Astrocyte of the cerebellum (primary cell): Measurements from ENCODE around the gene CD3E.

Experiments
- DNase-seq: peaks from one replicate; pipeline ENCODE4 v3.0.0-alpha.2; 2011; ENCODE audit warnings: low read depth
- H3K4me3 ChIP-seq: 2 replicates; pipeline ENCODE4 v1.5.1; 2011; ENCODE audit warnings: mild to moderate bottlenecking, low read depth, low read length, moderate library complexity
- in situ Hi-C: cut with HindIII; loops from 2 replicates; pipeline ENCODE4 v1.10.0; 2017; ENCODE audit warnings: low sequenced_read_pairs
- TF ChIP-seq, protein P1 (sequence below): IDR thresholded peaks from 2 replicates; pipeline ENCODE4 v1.5.1; 2012; ENCODE audit warnings: low read length, low read depth, moderate library complexity, mild to moderate bottlenecking; ENCODE audit errors: missing control alignments

The CD3E gene

DNA sequence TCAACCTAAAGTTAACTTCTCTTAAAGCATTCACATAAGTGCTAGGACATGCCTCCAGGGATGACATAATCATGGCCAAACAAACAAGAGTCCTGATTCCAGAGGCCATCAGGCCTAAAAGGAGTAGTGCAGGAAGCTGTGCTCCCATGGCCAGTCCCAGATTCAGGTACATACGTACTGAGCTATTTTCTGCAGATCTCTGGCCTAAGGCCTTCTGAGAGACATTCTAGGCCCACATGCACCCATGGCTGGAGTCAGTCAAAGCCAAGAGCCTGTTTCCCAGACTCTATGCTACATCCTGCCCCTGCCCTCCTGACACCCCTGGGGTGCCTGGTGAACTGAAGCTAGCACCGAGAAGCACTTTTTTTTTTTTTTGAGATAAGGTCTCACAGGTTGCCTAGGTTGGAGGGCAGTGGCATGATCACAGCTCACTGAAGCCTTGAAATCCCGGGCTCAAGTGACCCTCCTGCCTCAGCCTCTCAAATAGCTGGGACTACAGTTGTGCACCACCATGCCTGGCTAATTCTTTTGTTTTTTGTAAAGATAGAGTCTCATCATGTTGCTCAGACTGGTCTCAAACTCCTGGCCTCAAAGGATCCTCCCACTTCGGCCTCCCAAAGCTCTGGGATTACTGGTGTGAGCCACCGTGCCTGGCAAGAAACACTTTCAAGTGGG, 37.4 kb downstream of the CD3E start:
- TF ChIP-seq, protein P1, sequence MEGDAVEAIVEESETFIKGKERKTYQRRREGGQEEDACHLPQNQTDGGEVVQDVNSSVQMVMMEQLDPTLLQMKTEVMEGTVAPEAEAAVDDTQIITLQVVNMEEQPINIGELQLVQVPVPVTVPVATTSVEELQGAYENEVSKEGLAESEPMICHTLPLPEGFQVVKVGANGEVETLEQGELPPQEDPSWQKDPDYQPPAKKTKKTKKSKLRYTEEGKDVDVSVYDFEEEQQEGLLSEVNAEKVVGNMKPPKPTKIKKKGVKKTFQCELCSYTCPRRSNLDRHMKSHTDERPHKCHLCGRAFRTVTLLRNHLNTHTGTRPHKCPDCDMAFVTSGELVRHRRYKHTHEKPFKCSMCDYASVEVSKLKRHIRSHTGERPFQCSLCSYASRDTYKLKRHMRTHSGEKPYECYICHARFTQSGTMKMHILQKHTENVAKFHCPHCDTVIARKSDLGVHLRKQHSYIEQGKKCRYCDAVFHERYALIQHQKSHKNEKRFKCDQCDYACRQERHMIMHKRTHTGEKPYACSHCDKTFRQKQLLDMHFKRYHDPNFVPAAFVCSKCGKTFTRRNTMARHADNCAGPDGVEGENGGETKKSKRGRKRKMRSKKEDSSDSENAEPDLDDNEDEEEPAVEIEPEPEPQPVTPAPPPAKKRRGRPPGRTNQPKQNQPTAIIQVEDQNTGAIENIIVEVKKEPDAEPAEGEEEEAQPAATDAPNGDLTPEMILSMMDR, result no peak
- H3K4me3 ChIP-seq, result no peak overlapping the region
- no peak for DNase-seq
- in situ Hi-C loops, result no loop called here

DNA sequence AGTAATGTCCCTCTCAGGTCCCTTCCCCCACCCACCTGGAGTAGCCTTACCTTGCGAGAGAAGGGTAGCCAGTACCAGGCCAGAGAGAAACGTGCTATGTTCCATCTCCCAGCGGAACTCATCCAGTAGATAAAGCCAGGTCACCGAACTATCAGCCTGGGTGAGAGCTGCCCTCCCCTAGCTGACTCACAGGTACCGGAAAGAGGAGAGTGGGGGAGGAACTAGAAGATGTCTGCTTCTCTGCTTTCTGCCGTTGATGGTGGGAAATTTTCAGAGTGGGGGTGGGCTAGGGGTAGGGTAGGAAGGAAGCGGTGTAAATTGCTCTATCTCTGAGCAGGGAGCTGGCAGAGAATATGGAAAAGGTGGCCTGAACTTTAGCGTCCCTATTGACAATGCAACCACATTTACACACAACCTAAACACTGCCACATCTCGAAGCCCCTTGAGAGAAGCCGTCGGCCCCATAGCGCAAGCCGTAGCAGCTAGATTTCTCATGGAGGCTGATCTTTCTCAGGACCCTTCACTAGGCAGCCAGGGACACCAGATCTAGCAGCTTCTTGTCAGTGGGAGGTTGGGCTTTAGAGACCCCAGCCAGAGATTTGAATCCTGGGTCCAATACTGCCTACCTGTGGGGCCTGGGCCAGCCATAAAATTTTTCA, 38.1 kb downstream of the CD3E start, which contains the start of gene CD3D:
Gene CD3D (minus strand): TSS at position 203 of the 659 bp plus-strand sequence. CDS start 98 bp downstream, at position 105.
- no peak for DNase-seq
- H3K4me3 ChIP-seq, result no peak within 1 kb of the TSS
- TF ChIP-seq, protein P1, result no peak
- in situ Hi-C loops, result no loop called here

DNA sequence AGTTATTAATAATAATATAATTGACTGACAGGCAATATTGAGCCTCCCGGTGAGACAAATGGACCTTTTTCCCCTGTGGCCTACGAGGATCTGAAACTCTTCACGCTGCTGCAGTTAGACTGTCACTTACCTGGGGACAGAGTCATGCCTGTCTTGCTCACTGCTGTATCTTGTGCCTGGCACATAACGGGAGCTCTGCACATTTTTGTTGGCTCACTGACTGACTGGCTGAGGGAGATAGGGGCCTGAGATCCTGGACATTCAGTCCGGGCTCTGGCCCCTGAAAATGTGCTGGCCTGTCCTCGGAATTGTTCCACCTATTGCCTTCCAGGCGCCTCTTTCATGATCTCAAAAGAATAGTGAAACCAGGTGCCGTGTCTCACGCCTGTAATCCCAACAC, 38.7 kb downstream of the CD3E start:
- TF ChIP-seq, protein P1, result no peak
- in situ Hi-C loops, result no loop called here
- no peak overlapping the region for H3K4me3 ChIP-seq
- no peak for DNase-seq

DNA sequence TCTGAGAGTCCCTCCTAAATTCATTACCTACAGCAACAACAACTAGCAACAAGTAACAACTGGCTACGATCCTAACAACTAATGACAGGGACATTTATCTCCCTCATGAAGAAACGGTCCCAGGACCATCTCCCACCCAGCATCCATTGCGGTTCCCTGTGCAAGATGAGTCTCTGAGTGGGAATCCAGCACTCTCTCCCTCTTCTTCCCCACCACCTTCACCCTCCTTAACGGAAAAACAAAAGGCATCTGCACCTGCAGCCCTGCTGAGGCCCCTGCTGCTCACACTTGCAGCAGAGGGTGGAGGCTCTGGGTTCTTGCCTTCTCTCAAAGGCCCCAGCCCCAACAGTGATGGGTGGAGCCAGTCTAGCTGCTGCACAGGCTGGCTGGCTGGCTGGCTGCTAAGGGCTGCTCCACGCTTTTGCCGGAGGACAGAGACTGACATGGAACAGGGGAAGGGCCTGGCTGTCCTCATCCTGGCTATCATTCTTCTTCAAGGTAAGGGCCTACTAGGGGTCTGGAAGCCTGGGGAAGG, 39.5 kb downstream of the CD3E start, which contains the start of gene CD3G:
Gene CD3G (plus strand): TSS at position 364 of the 535 bp plus-strand sequence. CDS start 80 bp downstream, at position 444.
- DNase-seq, result no peak
- in situ Hi-C loops, result no loop called here
- TF ChIP-seq, protein P1, result no peak
- H3K4me3 ChIP-seq, result no peak within 1 kb of the TSS

DNA sequence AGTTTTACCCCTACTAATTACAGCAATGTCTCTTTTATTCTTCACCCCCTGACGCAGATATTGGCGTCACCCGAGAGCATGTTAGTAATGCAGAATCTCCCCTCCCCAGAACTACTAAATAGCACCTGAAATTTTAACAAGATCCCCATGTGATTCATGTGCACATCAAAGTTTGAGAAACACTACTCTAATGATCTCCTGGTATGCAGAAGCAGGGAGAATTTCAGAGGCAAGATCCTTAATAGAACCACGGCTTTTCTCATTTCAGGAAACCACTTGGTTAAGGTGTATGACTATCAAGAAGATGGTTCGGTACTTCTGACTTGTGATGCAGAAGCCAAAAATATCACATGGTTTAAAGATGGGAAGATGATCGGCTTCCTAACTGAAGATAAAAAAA, 44.9 kb downstream of the CD3E start:
- in situ Hi-C loops, result no loop called here
- H3K4me3 ChIP-seq, result no peak overlapping the region
- TF ChIP-seq, protein P1, result no peak
- DNase-seq, result no peak

DNA sequence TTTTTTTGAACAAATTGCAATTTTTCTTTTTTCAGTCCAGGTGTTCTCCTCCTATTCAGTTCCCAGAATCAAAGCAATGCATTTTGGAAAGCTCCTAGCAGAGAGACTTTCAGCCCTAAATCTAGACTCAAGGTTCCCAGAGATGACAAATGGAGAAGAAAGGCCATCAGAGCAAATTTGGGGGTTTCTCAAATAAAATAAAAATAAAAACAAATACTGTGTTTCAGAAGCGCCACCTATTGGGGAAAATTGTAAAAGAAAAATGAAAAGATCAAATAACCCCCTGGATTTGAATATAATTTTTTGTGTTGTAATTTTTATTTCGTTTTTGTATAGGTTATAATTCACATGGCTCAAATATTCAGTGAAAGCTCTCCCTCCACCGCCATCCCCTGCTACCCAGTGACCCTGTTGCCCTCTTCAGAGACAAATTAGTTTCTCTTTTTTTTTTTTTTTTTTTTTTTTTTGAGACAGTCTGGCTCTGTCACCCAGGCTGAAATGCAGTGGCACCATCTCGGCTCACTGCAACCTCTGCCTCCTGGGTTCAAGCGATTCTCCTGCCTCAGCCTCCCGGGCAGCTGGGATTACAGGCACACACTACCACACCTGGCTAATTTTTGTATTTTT, 48.7 kb downstream of the CD3E start:
- in situ Hi-C loops, result no loop called here
- DNase-seq, result no peak
- TF ChIP-seq, protein P1, result peak; percentile 37
- H3K4me3 ChIP-seq, result no peak overlapping the region
